NCI-H69 (cell line): Measurements from ENCODE around the gene GALNT6.
A peak's percentile ranks its signal among the peaks of the same experiment; 100 is the strongest.

ENCODE experiments used
- DNase-seq: peaks from one replicate; lab custom pipeline; 2025; lab: John Stamatoyannopoulos, UW

The GALNT6 gene, protein sequence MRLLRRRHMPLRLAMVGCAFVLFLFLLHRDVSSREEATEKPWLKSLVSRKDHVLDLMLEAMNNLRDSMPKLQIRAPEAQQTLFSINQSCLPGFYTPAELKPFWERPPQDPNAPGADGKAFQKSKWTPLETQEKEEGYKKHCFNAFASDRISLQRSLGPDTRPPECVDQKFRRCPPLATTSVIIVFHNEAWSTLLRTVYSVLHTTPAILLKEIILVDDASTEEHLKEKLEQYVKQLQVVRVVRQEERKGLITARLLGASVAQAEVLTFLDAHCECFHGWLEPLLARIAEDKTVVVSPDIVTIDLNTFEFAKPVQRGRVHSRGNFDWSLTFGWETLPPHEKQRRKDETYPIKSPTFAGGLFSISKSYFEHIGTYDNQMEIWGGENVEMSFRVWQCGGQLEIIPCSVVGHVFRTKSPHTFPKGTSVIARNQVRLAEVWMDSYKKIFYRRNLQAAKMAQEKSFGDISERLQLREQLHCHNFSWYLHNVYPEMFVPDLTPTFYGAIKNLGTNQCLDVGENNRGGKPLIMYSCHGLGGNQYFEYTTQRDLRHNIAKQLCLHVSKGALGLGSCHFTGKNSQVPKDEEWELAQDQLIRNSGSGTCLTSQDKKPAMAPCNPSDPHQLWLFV

DNA sequence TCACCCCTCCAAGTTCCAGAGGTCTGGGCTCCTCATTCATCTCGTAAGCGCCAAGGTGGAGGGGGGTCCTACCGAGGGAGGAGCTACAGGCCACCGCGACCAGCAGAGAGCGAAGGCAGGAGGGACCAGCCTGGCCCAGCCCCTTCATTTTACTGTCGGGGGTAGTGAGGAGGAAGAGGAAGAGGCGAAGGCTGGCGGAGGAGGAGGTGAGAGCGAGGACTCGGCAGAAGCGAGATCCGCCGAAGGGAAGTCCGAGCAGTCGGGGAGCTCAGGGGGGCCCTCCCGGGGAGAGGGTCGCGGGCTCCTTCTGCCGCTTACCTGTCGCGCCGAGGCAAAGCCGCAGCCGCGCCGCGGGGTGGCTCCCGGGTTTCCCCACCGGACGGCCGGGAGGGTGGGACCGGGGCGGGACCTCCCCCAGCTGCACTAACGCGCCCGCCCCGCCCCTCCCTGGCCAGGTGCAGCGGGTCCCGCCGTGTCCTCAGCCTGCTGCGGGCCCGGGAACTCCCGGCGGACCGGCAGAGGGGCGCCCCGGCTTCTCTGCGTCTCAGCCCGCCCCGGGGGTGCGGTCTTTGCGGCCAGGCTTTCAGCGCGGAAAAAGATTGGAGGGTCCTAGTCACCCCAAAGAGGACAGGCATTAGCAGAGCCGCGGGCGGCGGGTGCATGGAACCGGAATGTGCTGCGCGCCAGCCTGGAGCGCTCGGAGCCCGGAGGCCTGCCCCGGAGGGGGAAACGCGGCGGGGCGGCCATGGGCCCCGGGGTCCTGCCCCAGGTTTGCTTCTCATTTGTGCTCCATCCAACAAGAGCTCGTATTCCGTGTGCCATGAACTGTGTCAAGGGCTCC lies at the start of gene GALNT6:
Gene GALNT6 (minus strand): TSS at position 124 of the 841 bp plus-strand sequence. CDS start 11,625 bp downstream, outside the sequence.
- DNase-seq: peak; percentile 83

DNA sequence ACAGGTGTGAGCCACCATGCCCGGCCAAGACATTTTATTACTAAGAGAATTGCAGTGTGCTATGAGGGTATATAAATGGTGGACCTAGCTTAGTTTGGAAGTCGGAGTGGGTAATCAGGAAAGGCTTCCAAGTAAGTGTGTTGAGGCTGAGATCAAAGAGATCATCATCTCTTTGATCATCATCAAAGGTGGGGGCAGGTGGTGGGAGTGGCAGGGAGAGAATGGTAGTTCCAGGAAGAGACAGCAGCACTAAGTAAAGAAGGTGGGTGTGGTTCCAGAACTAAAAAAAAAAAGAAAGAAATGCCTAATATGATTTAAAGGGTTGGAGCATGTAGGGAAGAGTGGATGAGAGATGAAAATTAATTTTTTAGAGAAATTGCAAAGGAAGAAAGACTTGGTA lies 48.1 kb upstream of the GALNT6 start:
- DNase-seq: no peak

DNA sequence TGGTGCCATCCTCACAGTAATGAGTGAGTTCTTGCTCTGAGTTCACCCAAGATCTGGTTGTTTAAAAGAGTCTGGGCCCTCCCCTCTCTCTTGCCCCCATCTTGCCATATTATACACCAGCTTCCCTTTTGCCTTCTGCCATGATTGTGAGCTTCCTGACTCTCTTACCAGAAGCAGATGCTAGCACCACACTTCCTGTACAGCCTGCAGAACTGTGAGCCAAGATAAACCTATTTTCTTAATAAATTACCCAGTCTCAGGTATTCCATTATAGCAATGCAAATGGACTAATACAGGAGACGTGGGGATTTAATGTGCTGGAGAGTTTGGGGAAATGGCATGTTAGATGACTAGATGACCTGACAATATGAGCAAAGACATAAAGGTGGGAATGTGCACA lies 46.2 kb upstream of the GALNT6 start:
- DNase-seq: peak; percentile 78

DNA sequence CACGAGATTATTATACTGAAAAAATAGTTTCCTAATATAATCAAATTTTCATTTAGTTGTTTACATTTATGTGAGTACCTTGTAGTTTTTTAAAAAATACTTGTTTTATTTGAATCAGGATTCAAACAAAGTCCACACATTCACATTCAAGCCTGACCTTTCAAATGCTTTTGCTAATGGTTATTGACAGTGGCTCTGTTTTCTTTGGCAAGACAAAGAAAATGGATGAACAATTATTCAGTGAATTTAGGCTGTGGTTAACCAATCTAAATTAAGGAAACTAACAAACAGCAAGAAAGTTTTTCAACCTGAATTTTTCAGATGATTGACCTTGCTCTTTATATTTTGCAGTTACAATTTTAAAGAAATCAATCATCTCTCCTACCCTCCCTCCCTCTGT lies 43.1 kb upstream of the GALNT6 start:
- peak; percentile 76 for DNase-seq

DNA sequence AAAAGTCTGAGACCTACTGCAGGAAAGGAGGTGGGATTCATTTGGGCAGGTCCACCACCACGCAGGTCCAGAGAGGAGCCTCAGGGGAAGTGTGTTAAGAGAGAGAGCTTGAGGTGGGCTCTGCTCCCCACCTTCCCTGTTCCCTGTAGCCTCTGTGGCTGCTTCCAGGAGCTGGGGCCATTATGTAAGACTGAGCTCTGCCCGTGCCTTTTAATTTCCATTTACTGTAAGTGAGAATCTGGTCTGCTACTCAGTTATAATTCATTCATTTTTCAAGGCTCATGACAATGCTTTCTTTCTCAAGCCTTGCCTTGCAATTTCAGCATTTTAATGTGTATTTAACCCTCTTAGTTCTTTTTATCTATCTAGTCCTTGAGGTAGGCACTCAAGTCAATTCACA lies 41.7 kb upstream of the GALNT6 start:
- no peak for DNase-seq

DNA sequence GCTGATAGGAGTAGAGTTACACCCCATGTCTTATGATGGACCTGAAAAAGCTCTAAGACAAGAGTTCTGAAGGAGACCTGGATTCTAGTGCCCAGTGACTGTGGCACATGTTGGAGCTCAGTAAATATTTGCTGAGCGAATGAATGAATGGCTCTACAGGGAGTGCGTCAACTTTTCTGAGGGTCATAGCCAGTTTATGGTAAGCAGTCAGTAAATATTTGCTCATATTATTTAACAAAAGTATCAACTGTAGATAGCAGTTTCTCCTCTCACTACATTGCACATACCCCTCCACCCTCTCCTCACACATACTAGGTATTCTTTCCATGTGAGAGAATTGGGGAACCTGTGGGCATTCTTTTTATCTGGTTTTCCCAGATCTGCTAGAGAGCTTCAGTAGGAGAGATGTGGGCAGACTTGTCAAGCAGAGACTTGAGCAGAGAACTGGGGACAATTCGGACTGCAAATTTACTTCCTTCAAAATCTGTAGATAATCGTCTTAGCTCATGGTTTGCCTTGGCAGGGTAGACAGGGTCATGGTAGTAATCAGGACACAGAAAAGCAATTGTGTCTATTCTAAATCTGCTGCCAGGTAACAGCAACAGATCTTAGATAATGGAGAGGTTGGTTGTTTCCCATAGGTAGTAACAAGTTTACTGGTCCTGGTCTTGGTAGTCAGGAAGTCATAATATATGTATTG lies 39.1 kb upstream of the GALNT6 start:
- DNase-seq: peak; percentile 97

DNA sequence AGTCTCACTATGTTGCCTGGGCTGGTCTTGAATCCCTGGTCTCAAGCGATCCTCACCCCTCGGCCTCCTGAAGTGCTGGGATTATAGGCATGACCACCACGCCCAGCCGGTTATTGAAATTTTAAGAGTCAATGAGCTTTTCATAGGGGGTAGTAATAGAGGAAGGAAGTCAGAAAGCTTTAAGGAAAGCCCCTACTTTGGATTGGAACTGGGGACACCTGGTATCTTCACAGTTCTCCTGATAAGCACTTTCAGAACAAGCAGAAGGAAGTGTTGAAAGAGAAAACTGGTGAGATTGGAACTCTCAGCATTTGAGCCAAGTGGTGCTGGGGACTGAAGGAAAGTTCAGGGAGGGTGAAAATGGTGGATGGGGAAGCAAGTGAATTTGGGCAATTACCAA lies 38.5 kb upstream of the GALNT6 start:
- no peak for DNase-seq

DNA sequence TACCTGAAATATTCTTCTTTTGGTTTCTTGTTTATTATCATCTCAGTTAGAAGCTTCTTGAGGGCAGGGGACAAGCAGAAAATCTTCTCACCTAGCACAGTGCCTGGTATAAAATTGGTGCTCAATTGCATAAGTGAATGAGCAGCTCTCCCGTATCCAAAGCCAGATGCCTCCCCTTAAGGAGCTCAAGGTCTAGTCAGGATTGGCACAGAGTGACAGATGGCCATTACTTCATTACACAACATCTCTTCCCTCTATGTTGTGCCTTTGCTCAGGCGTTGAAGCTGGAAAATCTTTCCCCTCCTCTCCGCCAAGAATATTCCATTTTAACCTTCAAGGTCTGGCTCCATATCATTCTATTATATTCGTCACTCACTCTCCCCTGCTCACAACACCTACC lies 37.0 kb upstream of the GALNT6 start:
- peak; percentile 86 for DNase-seq

DNA sequence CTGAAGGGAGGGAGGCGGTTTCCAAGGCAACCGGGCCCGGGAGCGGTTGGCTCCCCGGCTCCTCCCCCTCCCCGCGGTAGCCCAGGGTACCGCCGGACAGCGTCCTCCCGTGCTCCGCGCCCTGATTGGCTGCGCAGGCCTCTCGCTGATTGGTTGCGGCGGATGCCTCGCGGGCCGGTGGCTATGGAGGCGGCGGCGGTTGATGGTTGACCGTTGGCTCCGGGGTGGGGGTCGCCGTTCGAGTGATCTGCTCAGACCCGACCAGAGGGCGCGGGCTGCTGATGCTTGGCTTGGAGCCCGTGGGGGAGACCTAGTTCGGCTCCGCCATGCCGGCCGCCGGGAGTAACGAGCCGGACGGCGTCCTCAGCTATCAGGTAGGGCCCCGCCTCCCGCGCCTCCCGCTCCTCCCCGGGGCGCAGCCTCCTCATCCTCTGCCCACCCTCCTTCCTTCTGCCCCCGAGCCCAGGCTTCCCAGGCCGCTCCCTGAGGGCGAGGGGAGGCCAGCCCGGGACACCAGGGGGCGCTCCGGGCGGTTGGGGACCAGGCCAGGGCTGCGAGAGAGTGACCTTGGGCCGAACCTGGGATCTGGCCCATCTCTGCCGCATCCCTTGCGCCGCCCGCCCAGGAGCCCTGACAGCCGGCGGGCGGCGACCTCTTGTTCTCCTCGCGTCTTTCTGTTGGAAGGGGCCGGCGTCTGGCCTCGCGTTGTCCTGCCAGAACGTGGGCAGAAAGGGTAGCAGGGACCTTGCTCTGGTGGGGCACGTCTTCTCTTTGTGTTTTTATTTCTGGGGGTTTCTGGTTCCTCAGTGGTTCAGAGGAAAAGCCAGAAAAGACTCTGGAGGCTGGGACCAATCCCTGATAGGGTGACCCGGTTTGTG lies 33.7 kb upstream of the GALNT6 start, which contains the start of gene SLC4A8:
Gene SLC4A8 (plus strand): TSS at position 170 of the 878 bp plus-strand sequence. CDS start 157 bp downstream, at position 327.
- peak; percentile 99 for DNase-seq

DNA sequence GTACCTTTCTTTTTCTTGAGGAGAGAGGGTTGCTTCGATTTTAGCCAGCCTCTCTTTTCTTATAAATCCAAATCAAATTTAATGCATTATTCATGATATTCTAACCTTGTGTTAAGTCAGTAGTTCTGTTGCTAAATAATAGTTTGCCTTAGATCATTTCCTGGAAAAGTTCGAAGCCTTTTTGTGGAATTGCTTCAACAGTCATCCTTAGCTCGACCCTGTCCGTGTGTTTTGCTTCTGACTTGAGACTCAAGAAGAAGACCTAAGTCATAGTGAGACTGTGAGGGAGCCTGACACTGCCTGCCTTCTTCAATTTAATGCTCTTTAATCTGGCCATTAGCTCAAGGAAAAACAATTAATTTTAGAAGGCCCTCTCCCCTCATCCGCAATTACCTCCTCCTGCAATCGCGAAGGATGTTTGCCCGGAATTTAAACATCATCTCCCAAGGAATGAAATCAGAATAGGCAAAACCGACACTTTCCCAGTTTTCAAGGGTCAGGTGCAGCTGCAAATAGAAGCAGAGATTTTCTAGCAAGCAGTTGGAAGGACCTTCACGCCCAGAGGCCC lies 33.0 kb upstream of the GALNT6 start:
- peak; percentile 77 for DNase-seq

DNA sequence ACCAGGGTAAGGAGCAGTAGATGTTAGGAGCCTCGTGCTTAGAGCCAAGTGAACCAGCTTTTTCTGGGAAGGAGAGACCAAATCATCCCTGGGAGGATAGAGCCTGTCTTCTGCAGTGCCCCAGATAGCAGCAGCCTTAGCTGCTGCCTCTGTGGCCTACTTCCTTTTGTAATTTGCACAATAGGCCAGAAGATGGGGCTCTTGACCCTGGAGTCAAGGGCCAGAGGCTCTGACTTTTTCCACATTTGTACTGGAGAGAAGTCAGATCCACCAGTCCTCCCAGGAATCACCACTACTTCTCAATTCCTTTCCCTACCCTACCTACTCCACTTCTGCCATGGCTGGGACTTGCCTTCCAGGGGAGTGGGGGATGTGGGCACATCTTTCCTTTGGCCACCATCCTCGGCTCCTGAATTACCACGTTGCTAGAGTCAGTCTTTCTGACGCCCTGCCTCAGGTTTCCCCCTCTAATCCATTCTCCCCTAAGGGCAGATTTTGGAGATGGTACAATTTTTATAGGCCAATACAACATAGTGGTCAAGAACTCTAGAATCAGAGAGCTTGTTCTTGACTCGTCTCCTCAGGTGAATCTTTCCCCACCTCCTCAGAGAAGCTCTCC lies 30.2 kb upstream of the GALNT6 start:
- DNase-seq: peak; percentile 91

DNA sequence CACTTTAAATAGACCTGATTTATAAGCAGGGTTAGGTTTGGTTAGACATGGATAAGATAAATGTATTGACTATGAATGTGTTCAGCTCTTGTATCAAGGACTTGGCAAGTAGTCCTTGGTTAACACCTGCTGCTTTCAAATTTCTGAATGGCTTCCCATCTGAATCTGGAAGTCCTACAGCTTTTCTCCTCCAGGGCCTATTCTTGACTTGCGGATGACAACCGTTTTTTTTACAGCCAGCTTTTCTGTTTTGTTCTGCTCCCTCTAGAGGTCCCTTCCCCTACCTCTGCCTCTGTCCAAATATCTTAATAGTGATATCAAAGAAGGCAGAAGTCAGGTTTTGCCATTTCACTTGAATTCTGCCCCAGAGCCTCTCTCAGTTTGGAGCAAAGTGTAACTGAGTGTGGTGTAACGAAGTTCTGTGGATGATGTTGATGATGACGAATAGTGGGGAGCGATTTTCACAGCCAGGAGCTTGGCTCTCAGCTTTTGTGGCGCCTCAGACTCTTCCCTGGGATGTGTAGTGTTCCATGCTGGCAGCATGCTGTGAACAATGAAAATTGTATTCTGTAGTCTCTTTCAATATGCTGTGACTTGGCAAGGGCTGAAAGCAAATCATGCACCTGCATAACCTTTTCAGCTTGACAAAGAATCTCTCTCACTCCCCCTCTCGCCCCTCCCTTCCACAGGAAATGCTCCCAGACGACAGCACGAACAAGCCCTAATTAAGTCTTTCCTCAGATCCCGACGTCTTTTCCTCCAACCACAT lies 28.4 kb upstream of the GALNT6 start:
- peak; percentile 95 for DNase-seq

DNA sequence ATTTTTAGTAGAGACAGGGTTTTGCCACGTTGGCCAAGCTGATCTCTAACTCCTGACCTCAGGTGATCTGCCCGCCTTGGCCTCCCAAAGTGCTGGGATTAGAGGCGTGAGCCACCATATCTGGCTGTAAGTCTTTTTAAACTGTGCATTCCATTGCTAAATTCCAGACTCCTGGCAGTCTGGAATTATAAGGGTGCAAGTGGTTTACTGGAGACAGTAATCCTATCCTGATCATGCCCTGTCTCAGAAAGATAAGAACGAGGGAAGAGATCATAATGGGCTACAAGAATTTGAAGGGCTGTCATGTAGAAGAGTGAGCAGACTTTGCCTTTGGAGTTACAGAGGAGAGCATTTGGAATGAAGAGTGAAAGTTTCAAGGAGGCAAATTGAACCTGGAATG lies 26.6 kb upstream of the GALNT6 start:
- no peak for DNase-seq

DNA sequence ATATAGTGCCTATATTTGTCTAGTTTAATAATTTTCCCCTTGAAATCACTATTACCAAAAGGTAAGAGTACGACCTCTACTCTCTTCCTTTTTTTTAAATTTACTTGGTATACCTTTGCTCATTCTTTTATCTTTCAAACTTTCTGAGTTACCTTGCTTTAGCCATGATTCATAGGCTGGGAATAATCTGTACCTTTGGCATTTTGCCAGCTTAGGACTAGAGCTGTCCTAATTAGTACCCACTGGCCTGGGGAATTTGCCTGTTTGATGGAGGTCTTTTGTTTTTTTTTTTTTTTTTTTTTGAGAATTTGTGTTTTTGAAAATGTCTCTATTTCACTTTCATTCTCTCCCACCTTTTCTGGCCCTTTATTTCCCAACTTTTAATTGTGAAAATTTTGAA lies 24.7 kb upstream of the GALNT6 start:
- DNase-seq: peak; percentile 84

DNA sequence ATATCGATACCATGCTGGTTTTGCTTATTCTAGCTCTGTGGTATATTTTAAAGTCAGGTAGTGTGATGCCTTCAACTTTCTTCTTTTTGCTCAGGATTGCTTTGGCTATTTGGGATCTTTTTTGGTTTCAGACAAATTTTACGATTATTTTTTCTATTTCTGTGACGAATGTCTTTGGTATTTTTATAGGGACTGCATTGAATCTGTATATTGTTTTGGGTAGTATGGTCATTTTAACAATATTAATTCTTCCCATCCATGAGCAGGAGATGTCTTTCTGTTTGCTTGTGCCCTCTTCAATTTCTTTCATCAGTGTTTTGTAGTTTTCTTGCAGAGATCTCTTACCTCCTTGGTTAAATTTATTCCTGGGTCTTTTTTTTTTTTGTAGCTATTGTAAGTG lies 22.6 kb upstream of the GALNT6 start:
- DNase-seq: no peak

DNA sequence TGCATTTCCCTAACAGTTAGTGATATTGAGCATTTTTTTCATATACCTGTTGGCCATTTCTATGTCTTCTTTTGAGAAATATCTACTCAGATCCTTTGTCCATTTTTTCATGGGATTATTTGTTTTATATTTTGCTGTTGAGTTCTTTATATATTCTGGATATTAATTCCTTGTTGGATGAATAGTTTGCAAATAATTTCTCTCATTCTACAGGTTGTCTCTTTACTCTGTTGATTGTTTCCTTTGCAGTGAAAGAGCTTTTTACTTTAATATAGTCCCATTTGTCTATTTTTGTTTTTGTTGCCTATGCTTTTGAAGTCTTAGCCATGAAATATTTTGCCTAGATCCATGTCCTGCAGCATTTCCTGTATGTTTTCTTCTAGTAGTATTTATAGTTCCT lies 21.9 kb upstream of the GALNT6 start:
- DNase-seq: no peak

DNA sequence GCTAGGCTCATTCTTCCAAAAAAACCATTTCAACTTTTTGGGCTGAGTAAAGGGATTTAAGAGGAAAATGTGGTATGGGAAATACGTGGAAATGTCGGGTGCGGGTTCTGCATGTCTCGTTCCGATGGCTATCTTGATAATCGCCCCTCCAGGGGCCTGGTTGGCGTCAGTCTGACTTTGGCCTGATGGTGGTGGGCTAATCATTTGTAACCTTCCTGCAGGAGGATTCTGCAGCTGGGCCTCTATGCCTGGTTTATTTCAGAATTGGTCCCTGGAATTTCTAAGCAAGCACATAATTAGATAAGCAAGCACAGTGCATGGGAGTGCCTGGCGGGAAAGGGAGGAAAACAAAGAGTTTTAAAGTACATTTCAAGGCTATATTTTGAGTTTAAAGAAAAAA lies 18.6 kb upstream of the GALNT6 start:
- DNase-seq: no peak

DNA sequence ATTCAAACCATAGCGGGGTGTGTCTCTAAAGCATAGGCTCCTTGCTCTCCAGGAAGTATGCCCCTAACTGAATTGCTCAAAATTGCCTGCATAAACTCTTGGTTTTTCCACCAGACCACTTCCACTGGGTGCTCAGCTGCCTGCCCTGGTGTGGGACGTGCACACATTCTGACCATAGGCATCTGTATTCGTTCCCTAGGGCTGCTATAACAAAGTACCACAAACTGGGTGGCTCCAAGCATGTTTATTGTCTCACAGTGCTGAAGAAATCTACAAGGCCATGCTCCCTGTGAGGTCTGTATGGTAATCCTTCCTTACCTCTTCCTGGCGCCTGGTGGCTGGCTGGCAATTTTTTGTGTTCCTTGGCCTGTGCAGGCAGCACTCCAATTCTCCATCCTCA lies 16.4 kb upstream of the GALNT6 start:
- DNase-seq: no peak

DNA sequence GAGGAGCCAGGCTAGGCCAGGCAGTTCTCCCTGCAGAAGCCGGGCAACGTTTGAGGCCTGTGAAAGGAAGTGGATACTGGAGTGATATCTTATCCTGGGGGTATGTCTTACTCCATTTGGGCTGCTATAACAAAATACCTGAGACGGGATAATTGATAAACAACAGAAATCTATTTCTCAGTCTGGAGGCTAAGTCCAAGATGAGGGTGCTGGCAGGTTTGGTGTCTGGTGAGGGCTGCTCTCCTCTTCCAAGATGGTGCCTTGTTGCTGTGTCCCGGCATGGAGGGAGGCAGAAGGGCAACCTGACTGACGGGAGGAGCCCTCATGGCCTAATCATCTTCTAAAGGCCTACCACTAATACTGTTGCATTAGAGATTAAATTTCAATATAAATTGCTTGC lies 15.7 kb upstream of the GALNT6 start:
- DNase-seq: no peak
